ENCODE data around the gene VWA7.

- TF ChIP-seq SNAI2 (CRISPR knock-in tag; IDR thresholded peaks at IDR 0.05) (no peak), PATZ1 (CRISPR knock-in tag; IDR thresholded peaks at IDR 0.05; ENCODE audit: borderline replicate concordance) (no peak), TCF4 (CRISPR knock-in tag; IDR thresholded peaks at IDR 0.05; ENCODE audit: borderline replicate concordance) (no peak), OSR1 (CRISPR knock-in tag; IDR thresholded peaks at IDR 0.05) (no peak), ZC3H10 (CRISPR knock-in tag; IDR thresholded peaks at IDR 0.05) (no peak), CSRNP3 (CRISPR knock-in tag; IDR thresholded peaks at IDR 0.05) (no peak), ESRRG (CRISPR knock-in tag; IDR thresholded peaks at IDR 0.05) (no peak), CREB5 (CRISPR knock-in tag; IDR thresholded peaks at IDR 0.05; ENCODE audit: low read depth) (no peak)
- TF ChIP-seq, protein P1, sequence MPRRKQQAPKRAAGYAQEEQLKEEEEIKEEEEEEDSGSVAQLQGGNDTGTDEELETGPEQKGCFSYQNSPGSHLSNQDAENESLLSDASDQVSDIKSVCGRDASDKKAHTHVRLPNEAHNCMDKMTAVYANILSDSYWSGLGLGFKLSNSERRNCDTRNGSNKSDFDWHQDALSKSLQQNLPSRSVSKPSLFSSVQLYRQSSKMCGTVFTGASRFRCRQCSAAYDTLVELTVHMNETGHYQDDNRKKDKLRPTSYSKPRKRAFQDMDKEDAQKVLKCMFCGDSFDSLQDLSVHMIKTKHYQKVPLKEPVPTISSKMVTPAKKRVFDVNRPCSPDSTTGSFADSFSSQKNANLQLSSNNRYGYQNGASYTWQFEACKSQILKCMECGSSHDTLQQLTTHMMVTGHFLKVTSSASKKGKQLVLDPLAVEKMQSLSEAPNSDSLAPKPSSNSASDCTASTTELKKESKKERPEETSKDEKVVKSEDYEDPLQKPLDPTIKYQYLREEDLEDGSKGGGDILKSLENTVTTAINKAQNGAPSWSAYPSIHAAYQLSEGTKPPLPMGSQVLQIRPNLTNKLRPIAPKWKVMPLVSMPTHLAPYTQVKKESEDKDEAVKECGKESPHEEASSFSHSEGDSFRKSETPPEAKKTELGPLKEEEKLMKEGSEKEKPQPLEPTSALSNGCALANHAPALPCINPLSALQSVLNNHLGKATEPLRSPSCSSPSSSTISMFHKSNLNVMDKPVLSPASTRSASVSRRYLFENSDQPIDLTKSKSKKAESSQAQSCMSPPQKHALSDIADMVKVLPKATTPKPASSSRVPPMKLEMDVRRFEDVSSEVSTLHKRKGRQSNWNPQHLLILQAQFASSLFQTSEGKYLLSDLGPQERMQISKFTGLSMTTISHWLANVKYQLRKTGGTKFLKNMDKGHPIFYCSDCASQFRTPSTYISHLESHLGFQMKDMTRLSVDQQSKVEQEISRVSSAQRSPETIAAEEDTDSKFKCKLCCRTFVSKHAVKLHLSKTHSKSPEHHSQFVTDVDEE (CRISPR knock-in tag; IDR thresholded peaks at IDR 0.05) = no peak
Observed at GRCh38 chr6:31739639-31740396, 37.3 kb downstream of the VWA7 start, which contains the start of gene MSH5.

Measured in SK-N-SH treated with all-trans-retinoic acid at 6 μM for 48 hours (cell line).